KOPT-K1 (cell line): ENCODE results near the gene PPIP5K1.
"Not testable (repeated sequence)": the region's sequence is repeated elsewhere in the genome, so short reads cannot be mapped to it uniquely, and the experiment has no call there.

Source experiments
- H3K27ac ChIP-seq: fragments of 200-600 bp; sonication (generic); 2 replicates; pipeline ENCODE4 v1.5.1; 2016; ENCODE audit warnings: antibody characterized with exemption, mild to moderate bottlenecking, low read depth, low read length; ENCODE audit not compliant: poor library complexity, severe bottlenecking
- H3K36me3 ChIP-seq: fragments of 200-600 bp; sonication (generic); 2 replicates; pipeline ENCODE4 v1.5.1; 2017; ENCODE audit warnings: antibody characterized with exemption, mild to moderate bottlenecking, low read length, moderate library complexity; ENCODE audit not compliant: insufficient read depth
- H3K9me3 ChIP-seq: fragments of 200-600 bp; sonication (generic); 2 replicates; pipeline ENCODE4 v1.5.1; 2017; ENCODE audit warnings: antibody characterized with exemption, low read length, mild to moderate bottlenecking; ENCODE audit not compliant: insufficient read depth, poor library complexity, severe bottlenecking

The PPIP5K1 gene

GRCh38 chr15:43562753-43563152 lies 27.3 kb downstream of the PPIP5K1 start:
- not testable (repeated sequence) for H3K36me3 ChIP-seq, H3K9me3 ChIP-seq, H3K27ac ChIP-seq

DNA sequence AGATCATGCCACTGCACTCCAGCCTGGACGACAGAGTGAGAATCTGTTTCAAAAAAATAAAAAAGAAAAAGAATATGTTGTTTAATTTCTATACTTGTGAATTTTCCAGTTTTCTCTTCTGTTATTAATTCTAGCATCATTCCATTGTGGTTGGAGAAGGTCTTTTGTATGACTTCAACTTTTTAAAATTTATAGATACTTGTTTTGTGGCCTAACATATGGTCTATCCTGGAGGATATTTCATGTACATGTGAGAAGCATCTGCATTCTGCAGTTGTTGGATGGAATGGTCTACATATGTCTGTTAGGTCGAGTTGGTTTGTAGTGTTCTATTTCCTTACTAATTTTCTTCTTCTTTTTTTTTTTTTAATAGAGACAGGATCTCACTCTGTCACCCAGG lies 37.0 kb downstream of the PPIP5K1 start:
- H3K36me3 ChIP-seq: no peaks in the 10 kb centered on the region
- H3K9me3 ChIP-seq: no peaks in the 10 kb centered on the region
- no peak overlapping the region for H3K27ac ChIP-seq

DNA sequence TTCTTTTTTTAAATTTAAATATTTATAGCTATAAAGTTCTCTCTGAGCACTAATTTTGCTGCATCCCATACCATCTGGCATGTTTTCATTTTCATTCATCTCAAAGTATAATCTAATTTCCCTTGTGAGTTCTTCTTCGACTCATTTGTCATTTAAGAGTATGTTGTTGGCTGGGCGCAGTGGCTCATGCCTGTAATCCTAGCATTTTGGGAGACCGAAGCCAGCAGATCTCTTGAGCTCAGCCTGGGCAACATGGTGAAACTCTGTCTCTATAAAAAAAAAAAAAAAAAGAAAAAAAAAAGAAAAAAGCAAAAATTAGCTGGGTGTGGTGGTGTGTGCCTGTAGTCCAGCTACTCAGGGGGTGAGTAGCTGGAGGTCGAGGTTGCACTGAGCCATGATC lies 37.8 kb downstream of the PPIP5K1 start:
- Histone ChIP-seq H3K36me3 (no peaks in the 10 kb centered on the region), H3K9me3 (peaks cover 4% of the 10 kb centered on the region)

GRCh38 chr15:43550527-43551363 lies 39.3 kb downstream of the PPIP5K1 start:
- Histone ChIP-seq H3K36me3 (no peaks in the 10 kb centered on the region), H3K9me3 (peaks cover 4% of the 10 kb centered on the region), H3K27ac (no peak overlapping the region)

More for the DNA sequence above, 37.8 kb downstream of the PPIP5K1 start:
- H3K27ac ChIP-seq: no peak overlapping the region

DNA sequence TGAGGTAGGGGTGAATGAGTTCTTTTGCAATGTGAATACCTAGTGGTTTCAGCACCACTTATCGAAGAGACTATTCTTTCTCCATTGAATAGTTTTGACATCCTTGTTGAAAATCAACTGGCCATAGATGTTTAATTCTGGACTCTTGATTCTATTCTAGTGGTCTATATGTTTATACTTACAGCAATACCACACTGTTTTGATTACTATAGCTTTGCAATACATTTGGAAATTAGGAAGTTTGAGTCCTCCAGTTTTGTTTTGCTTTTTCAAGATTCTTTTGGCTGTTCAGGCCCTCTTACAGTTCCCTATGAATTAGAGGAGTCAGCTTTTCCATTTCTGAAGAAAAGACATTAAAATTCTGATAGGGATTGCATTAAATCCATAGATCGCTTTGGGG lies 42.5 kb downstream of the PPIP5K1 start:
- Histone ChIP-seq H3K36me3 (no peaks in the 10 kb centered on the region), H3K9me3 (peaks cover 4% of the 10 kb centered on the region), H3K27ac (no peak overlapping the region)

DNA sequence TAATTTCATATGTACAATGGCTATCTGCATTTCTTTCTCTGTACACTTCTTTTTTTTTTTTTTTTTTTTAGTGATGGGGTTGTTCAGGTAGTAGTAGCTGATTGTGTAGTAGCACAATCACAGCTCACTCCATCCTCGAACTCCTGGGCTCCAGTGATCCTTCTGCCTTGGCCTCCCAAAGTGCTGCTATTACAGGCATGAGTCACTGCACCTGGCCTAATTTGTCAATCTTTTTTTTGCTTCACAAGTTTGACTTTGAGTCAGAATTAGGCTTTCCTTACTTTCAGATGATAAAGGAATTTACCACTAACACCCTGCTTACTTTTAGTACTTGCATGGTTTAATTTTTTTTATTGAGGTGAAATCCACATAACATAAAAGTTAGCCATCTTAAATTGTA lies 44.6 kb downstream of the PPIP5K1 start:
- H3K27ac ChIP-seq: no peak overlapping the region
- H3K9me3 ChIP-seq: peaks cover 4% of the 10 kb centered on the region
- H3K36me3 ChIP-seq: no peaks in the 10 kb centered on the region

DNA sequence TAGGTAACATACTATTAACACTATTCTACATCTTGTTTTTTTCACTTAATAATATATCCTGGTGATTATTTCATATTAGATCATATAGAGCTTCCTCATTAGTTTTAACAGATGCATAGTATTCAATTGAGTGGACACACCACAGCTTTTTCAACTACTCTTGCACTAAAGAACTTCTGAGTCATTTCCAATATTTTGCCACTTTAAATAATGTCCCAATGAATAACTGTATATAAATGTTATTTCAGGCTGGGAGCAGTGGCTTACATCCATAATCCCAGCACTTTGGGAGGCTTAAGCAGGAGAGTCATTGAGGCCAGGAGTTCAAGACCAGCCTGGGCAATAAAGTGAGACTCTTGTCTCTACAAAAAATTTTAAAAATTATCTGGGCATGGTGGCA lies 45.7 kb downstream of the PPIP5K1 start:
- H3K27ac ChIP-seq: no peak overlapping the region
- peaks cover 4% of the 10 kb centered on the region for H3K9me3 ChIP-seq
- H3K36me3 ChIP-seq: no peaks in the 10 kb centered on the region

DNA sequence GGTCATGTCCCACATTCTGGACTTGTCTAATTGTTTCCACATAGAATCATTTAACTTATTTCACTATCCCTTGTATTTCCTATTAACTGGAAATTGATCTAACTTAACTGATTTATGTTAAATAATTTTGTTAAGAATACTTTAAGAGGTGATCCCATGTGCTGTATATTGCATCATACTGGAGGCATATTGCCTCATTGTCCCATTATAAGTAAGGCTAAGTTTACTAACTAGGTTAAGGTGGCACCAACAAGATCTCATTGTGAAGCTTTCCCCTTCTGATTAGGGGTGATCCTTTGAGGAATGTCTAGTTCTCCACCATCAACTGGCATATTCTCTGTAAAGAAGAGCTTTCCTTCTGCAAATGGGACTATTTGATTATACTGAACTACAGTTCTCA lies 48.2 kb downstream of the PPIP5K1 start:
- Histone ChIP-seq H3K27ac (no peak overlapping the region), H3K9me3 (no peaks in the 10 kb centered on the region), H3K36me3 (no peaks in the 10 kb centered on the region)

- Histone ChIP-seq H3K9me3 (no peaks in the 10 kb centered on the region), H3K27ac (no peak overlapping the region)
These were observed 51.9 kb downstream of the PPIP5K1 start for GRCh38 chr15:43538091-43538490.

GRCh38 chr15:43534897-43535296 lies 55.1 kb downstream of the PPIP5K1 start:
- H3K27ac ChIP-seq: no peak overlapping the region
- H3K36me3 ChIP-seq: peaks cover 13% of the 10 kb centered on the region; the same call in 1 of the 2 replicates
- no peaks in the 10 kb centered on the region for H3K9me3 ChIP-seq

More at GRCh38 chr15:43538091-43538490, 51.9 kb downstream of the PPIP5K1 start:
- no peaks in the 10 kb centered on the region for H3K36me3 ChIP-seq

DNA sequence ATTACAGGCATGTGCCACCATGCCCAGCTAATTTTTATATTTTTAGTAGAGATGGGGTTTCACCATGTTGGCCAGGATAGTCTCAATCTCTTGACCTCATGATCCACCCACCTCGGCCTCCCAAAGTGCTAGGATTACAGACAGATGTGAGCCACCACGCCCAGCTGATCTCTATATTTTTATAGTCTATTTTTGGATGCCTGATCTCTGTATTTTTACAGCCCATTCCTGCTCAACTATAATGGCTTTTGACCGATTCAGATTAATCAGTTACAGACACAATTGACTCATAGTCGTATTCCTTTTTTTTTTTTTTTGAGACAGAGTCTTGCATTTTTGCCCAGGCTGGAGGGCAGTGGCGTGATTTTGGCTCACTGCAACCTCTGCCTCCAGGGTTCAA lies 57.2 kb downstream of the PPIP5K1 start:
- not testable (repeated sequence) for H3K27ac ChIP-seq, H3K9me3 ChIP-seq
- peaks cover 34% of the 10 kb centered on the region for H3K36me3 ChIP-seq

GRCh38 chr15:43531018-43531670 lies 58.9 kb downstream of the PPIP5K1 start:
- Histone ChIP-seq H3K27ac (no peak overlapping the region), H3K9me3 (no peaks in the 10 kb centered on the region), H3K36me3 (peaks cover 51% of the 10 kb centered on the region)

GRCh38 chr15:43529587-43530345 lies 60.2 kb downstream of the PPIP5K1 start:
- Histone ChIP-seq H3K9me3 (no peaks in the 10 kb centered on the region), H3K36me3 (peaks cover 65% of the 10 kb centered on the region), H3K27ac (no peak overlapping the region)

DNA sequence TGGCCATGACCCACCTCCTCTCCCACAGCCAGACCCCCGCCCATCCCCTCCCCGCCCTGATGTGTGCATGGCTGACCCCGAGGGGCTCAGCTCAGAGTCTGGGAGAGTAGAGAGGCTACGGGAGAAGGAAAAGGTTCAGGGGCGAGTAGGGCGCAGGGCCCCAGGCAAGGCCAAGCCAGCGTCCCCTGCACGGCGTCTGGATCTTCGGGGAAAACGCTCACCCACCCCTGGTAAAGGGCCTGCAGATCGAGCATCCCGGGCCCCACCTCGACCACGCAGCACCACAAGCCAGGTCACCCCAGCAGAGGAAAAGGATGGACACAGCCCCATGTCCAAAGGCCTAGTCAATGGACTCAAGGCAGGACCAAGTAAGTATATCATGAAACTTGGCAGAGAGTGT lies 60.9 kb downstream of the PPIP5K1 start:
- Histone ChIP-seq H3K9me3 (no peaks in the 10 kb centered on the region), H3K36me3 (peaks cover 71% of the 10 kb centered on the region), H3K27ac (no peak overlapping the region)

GRCh38 chr15:43528542-43529007 lies 61.4 kb downstream of the PPIP5K1 start:
- H3K27ac ChIP-seq: no peak overlapping the region
- no peaks in the 10 kb centered on the region for H3K9me3 ChIP-seq
- H3K36me3 ChIP-seq: peaks cover 77% of the 10 kb centered on the region
